DOHH2 (cell line): ENCODE data around the gene PBRM1.

ENCODE experiments used
- H3F3A ChIP-seq: fragments of 200-600 bp; sonication (generic), shearing (Covaris generic); 2 replicates; pipeline ENCODE4 v1.6.0; 2016; ENCODE audit warnings: antibody characterized with exemption, mild to moderate bottlenecking; ENCODE audit not compliant: control insufficient read depth, insufficient read depth
- H3K27ac ChIP-seq: fragments of 200-600 bp; sonication (generic); 2 replicates; pipeline ENCODE4 v1.5.1; 2014; ENCODE audit warnings: low read depth, mild to moderate bottlenecking, low read length, moderate library complexity
- H3K27me3 ChIP-seq: fragments of 200-600 bp; sonication (generic); 2 replicates; pipeline ENCODE4 v1.6.1; 2014; ENCODE audit warnings: mild to moderate bottlenecking, low read length, mixed read lengths; ENCODE audit not compliant: control insufficient read depth
- H3K36me3 ChIP-seq: fragments of 200-600 bp; sonication (generic); 2 replicates; pipeline ENCODE4 v1.6.1; 2014; ENCODE audit warnings: mild to moderate bottlenecking, low read length, moderate library complexity, mixed read lengths; ENCODE audit not compliant: control insufficient read depth
- H3K4me1 ChIP-seq: fragments of 200-600 bp; sonication (generic); 2 replicates; pipeline ENCODE4 v1.6.1; 2014; ENCODE audit warnings: mild to moderate bottlenecking, low read length, mixed read lengths; ENCODE audit not compliant: control insufficient read depth
- H3K4me2 ChIP-seq: fragments of 200-600 bp; sonication (generic); 2 replicates; pipeline ENCODE4 v1.6.0; 2014; ENCODE audit warnings: mild to moderate bottlenecking, low read length, moderate library complexity
- H3K4me3 ChIP-seq: fragments of 200-600 bp; sonication (generic); 2 replicates; pipeline ENCODE4 v1.5.1; 2014; ENCODE audit warnings: mild to moderate bottlenecking, low read length, mixed read lengths
- H3K79me2 ChIP-seq: fragments of 200-600 bp; sonication (generic); 2 replicates; pipeline ENCODE4 v1.6.1; 2014; ENCODE audit warnings: mild to moderate bottlenecking, low read length, mixed read lengths; ENCODE audit not compliant: control insufficient read depth
- H3K9me2 ChIP-seq: fragments of 200-600 bp; sonication (generic); replicated peaks from 2 replicates; pipeline ENCODE4 v1.6.1; 2014; ENCODE audit warnings: mild to moderate bottlenecking, low read length, mixed read lengths; ENCODE audit not compliant: control insufficient read depth
- H3K9me3 ChIP-seq: fragments of 200-600 bp; sonication (generic); 2 replicates; pipeline ENCODE4 v1.6.1; 2014; ENCODE audit warnings: antibody characterized with exemption, low read length, mixed read lengths; ENCODE audit not compliant: control insufficient read depth, insufficient read depth
- H4K20me1 ChIP-seq: fragments of 200-600 bp; sonication (generic); 2 replicates; pipeline ENCODE4 v1.6.0; 2014; ENCODE audit warnings: low read depth, mild to moderate bottlenecking, antibody characterized with exemption, low read length, moderate library complexity; ENCODE audit not compliant: control insufficient read depth, insufficient read depth
- EZH2phosphoT487 ChIP-seq: fragments of 200-600 bp; sonication (generic); IDR thresholded peaks from 2 replicates; pipeline ENCODE4 v1.6.1; 2017; ENCODE audit warnings: borderline replicate concordance, mild to moderate bottlenecking, antibody characterized with exemption, low read length, moderate library complexity, mixed read lengths
- TF ChIP-seq, protein P1 (sequence below): fragments of 200-600 bp; sonication (generic); IDR thresholded peaks from one replicate; pipeline ENCODE4 v1.5.1; 2014; ENCODE audit warnings: antibody characterized with exemption, mild to moderate bottlenecking, low read depth, low read length; ENCODE audit not compliant: poor library complexity, severe bottlenecking

PBRM1 gene

DNA sequence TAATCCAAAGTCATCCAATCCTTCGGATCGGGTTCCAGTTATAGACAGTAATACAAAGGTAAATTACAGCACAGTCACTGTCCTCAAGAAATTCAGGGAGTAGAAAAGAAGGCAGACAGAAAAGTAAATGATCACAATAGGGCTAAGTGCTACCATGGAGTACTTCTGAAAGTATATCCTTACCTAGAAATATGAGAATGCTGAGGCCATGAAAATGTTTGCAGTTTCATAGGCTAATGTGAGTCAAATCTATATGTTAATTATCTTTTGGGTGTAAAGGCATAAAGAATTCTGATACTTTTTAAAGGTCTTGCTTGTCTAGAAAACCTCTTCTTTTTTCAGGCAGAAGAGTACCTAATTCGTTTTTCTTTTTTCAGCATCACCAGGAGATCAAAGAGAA, 29.8 kb downstream of the PBRM1 start:
- H3K9me2 ChIP-seq = no peaks in the 10 kb centered on the region
- no peak overlapping the region for H3K27ac ChIP-seq
- H3K36me3 ChIP-seq = peaks cover 79% of the 10 kb centered on the region
- H3K9me3 ChIP-seq = no peaks in the 10 kb centered on the region
- H3K4me1 ChIP-seq = no peaks in the 10 kb centered on the region
- no peak overlapping the region for H3K4me2 ChIP-seq
- no peaks in the 10 kb centered on the region for H3F3A ChIP-seq
- H4K20me1 ChIP-seq = no peaks in the 10 kb centered on the region
- H3K79me2 ChIP-seq = no peaks in the 10 kb centered on the region
- H3K27me3 ChIP-seq = no peaks in the 10 kb centered on the region
- TF ChIP-seq EZH2phosphoT487 = no peak
- TF ChIP-seq, protein P1, sequence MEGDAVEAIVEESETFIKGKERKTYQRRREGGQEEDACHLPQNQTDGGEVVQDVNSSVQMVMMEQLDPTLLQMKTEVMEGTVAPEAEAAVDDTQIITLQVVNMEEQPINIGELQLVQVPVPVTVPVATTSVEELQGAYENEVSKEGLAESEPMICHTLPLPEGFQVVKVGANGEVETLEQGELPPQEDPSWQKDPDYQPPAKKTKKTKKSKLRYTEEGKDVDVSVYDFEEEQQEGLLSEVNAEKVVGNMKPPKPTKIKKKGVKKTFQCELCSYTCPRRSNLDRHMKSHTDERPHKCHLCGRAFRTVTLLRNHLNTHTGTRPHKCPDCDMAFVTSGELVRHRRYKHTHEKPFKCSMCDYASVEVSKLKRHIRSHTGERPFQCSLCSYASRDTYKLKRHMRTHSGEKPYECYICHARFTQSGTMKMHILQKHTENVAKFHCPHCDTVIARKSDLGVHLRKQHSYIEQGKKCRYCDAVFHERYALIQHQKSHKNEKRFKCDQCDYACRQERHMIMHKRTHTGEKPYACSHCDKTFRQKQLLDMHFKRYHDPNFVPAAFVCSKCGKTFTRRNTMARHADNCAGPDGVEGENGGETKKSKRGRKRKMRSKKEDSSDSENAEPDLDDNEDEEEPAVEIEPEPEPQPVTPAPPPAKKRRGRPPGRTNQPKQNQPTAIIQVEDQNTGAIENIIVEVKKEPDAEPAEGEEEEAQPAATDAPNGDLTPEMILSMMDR = no peak
- no peak overlapping the region for H3K4me3 ChIP-seq

DNA sequence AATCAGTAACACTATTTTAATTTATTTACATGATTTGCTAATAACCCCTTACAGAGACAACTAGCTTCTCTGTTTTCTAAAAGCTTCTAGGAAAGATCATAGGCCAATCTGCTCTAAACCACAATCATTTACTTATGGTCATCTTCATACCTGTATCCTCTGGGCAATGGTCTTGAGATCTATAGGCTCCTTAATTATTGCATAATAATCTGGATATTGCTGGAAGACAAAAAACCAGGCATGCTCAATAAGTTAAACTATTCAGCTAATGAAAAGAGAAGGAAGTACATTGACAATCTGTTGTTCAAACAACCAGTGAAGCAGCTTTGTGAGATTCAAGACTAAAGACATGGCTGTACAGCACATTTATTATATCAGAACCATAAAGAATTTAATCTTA, 34.1 kb downstream of the PBRM1 start:
- no peaks in the 10 kb centered on the region for H3K9me2 ChIP-seq
- no peaks in the 10 kb centered on the region for H3K9me3 ChIP-seq
- H3K27ac ChIP-seq = no peak overlapping the region
- no peaks in the 10 kb centered on the region for H3K4me1 ChIP-seq
- H3K79me2 ChIP-seq = no peaks in the 10 kb centered on the region
- H3F3A ChIP-seq = no peaks in the 10 kb centered on the region
- H3K36me3 ChIP-seq = peaks cover 82% of the 10 kb centered on the region
- no peaks in the 10 kb centered on the region for H4K20me1 ChIP-seq
- H3K4me2 ChIP-seq = no peak overlapping the region
- TF ChIP-seq EZH2phosphoT487 = no peak
- TF ChIP-seq, protein P1 = no peak
- no peaks in the 10 kb centered on the region for H3K27me3 ChIP-seq
- H3K4me3 ChIP-seq = no peak overlapping the region

DNA sequence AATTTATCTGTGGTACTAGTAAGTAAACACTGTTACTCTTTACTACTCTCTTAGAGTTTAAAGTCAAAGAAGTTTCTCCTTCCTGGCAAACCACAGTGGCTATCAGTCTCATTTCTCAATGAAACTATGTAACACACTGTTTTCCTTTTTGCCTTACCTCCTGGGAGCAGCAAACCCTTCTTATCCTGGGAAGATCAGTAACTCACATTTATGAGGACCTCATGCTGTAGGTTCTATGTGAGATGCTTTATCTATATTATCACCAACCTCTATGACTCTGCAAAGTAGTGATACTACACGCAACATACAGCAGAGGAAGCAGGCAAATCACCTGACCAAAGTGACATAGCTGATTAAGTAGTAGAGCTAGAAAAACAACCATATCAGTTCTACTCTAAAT, 35.3 kb downstream of the PBRM1 start:
- no peaks in the 10 kb centered on the region for H3K27me3 ChIP-seq
- no peak overlapping the region for H3K27ac ChIP-seq
- no peaks in the 10 kb centered on the region for H3K4me1 ChIP-seq
- H3F3A ChIP-seq = no peaks in the 10 kb centered on the region
- no peaks in the 10 kb centered on the region for H3K79me2 ChIP-seq
- no peak overlapping the region for H3K4me2 ChIP-seq
- TF ChIP-seq, protein P1 = no peak
- TF ChIP-seq EZH2phosphoT487 = no peak
- H3K4me3 ChIP-seq = no peak overlapping the region
- H3K36me3 ChIP-seq = peaks cover 82% of the 10 kb centered on the region
- H3K9me2 ChIP-seq = no peaks in the 10 kb centered on the region
- no peaks in the 10 kb centered on the region for H3K9me3 ChIP-seq
- no peaks in the 10 kb centered on the region for H4K20me1 ChIP-seq
